H4 (cell line): ENCODE measurements around the gene MACROD2. TPM values are rescaled to one million over a fixed set of nuclear protein-coding genes. Genes with fewer than 3 reads are reported as not detected.
"Not testable (repeated sequence)": the region's sequence is repeated elsewhere in the genome, so short reads cannot be mapped to it uniquely, and the experiment has no call there.

Source experiments
- DNase-seq: peaks from one replicate; pipeline ENCODE4 v3.0.0-alpha.2; 2015; ENCODE audit warnings: low spot score
- total RNA-seq: library from RNA; depleted of rRNA; stranded (reverse); fragments of >200 nt; shearing (Covaris generic); gene quantifications from 2 replicates; pipeline ENCODE4 v1.2.3, GENCODE V29; 2014

MACROD2 gene
- total RNA-seq, 1 experiment from 2014 or later, result 1.2 TPM

DNA sequence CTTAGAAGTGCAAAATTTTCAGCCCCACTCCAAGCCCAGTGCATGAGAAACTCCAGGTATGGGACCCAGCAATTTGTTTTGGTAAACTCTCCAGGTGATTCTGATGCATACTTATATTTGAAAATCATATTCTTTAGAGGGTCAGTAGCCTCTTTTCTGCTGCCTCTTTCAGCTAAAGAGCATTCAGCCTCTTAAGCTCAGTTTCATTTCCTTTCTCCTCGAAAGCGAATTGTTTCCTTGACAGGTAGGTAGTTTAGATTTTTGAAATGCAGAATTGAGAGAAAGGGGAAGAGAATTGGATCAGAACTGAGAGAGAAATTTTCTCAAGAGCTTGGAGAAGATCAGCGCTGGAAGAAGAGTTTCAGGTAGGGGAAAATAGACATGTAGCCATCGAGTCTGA lies 1337.9 kb downstream of the MACROD2 start:
- no peak for DNase-seq

DNA sequence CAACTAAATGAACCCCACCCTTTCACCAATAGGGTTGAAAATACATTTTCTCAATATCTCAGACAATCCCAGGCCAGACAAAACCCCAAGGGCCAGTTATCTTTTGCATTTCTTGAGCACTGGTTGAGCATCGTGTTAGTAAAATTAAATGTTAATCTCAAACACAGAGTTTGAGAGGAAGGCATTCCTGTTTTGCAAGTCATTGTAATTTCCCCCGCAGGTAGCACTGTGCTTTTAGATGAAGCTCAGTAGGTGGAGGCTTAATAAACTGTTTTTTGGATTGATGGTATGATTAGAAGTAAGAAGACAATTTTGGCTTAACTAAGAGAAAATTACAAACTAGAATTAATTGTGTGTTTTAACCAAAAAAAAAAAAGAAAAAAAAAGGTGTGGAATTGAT lies 1340.7 kb downstream of the MACROD2 start:
- no peak for DNase-seq

- DNase-seq, result no peak
Measured at GRCh38 chr20:15336536-15336935, 1341.2 kb downstream of the MACROD2 start.

- DNase-seq, result no peak
Measured at GRCh38 chr20:15339264-15339663, 1343.9 kb downstream of the MACROD2 start.

- no peak for DNase-seq
Measured at GRCh38 chr20:15342991-15343523, 1347.7 kb downstream of the MACROD2 start.

- no peak for DNase-seq
Measured at GRCh38 chr20:15345287-15345686, 1350.0 kb downstream of the MACROD2 start.

GRCh38 chr20:15346657-15347280 lies 1351.5 kb downstream of the MACROD2 start:
- DNase-seq, result no peak

- DNase-seq, result no peak
Measured at GRCh38 chr20:15359056-15359455, 1363.7 kb downstream of the MACROD2 start.

DNA sequence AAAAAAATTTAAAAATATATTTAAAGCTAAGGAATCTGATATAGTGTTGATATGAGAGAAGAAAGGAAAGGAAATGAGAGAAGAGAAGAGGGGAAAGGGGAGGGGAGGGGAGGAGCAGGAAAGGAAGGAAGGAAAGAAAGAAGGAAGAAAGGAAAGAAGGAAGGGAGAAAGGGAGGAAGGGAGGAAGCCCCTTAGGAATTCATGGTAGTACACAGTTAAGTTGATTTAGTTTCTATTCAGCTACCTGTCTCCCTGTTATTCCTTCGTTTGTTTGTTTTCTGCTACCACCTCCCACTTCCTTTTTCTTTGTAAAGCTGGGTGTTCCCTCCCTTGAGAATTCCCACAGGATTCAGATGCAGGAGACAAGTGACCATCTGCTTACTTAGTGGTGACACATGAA lies 1367.5 kb downstream of the MACROD2 start:
- DNase-seq, result no peak

GRCh38 chr20:15364781-15365180 lies 1369.5 kb downstream of the MACROD2 start:
- DNase-seq, result no peak

GRCh38 chr20:15370370-15370769 lies 1375.1 kb downstream of the MACROD2 start:
- no peak for DNase-seq

GRCh38 chr20:15374682-15375081 lies 1379.4 kb downstream of the MACROD2 start:
- no peak for DNase-seq

- no peak for DNase-seq
Measured at GRCh38 chr20:15375836-15376235, 1380.5 kb downstream of the MACROD2 start.

DNA sequence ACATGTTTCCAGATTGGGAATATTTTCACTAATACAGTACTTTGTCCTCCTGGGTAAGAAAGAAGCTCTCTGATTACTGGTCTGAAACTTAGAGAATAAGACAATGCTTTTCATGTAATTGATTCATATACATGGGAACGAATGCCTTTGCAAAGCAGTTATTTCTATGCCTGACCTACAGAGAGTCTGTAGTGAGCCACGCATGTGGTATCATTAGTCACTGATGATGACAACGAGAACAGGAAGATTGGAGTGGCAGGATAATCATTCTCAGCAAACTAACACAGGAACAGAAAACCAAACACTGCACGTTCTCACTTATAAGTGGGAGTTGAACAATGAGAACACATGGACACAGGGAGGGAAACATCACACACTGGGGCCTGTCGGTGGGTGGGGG lies 1382.3 kb downstream of the MACROD2 start:
- DNase-seq, result not testable (repeated sequence)

- peak; percentile 12 for DNase-seq
Measured at GRCh38 chr20:15378151-15378550, 1382.8 kb downstream of the MACROD2 start.

DNA sequence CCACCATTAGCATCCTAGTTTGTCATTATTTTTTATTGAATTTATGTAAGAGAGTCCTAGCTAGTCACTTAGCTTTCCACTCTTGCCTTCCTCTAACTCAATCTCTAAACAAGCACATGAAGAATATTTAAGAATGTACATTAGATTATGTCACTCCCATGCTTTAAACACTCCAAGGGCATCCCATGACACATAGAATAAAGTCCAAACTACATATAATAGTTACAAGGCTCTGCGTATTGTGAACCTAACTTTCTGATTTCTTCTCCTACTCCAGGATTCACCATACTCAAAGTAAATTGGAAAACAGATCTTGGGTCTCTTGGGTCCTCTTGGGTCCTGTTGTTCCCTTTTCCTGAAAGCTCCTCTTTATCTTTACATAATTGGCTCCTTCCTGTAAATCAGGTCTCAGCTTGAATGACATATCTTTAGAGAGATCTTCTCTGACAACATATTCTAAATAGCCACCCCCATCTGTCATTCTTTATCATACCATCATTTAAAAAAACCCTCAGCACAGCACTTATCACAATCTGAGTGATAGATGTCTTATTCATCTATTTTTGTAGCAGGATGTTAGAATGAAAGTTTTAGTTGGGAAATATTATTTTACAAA lies 1384.5 kb downstream of the MACROD2 start:
- no peak for DNase-seq

GRCh38 chr20:15380770-15381169 lies 1385.5 kb downstream of the MACROD2 start:
- no peak for DNase-seq

DNA sequence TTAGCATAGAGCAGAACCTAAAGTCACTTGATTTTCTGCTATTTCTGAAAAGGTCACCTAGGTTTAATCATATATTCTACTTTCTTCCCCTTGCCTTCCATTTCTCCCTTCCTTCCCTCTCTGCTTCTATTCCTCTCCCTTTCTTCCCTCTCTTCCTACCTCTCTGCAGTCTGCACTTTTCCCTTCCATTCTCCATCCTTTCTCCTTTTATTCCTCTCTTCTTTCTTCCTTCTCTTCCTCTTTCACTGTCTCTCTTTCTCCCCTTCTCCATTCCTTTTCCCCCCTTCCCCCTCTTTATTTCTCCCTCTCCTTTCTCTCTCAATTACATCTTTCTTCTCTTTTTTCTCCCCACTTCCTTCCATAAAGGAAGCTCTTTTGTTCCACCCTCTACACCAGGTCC lies 1391.9 kb downstream of the MACROD2 start:
- no peak for DNase-seq

- DNase-seq, result no peak
Measured at GRCh38 chr20:15395457-15395856, 1400.1 kb downstream of the MACROD2 start.

GRCh38 chr20:15396026-15396425 lies 1400.7 kb downstream of the MACROD2 start:
- no peak for DNase-seq

- no peak for DNase-seq
Measured at GRCh38 chr20:15396900-15397299, 1401.6 kb downstream of the MACROD2 start.

GRCh38 chr20:15399781-15400180 lies 1404.5 kb downstream of the MACROD2 start:
- DNase-seq, result no peak

GRCh38 chr20:15406072-15406471 lies 1410.8 kb downstream of the MACROD2 start:
- DNase-seq, result no peak

GRCh38 chr20:15411781-15412180 lies 1416.5 kb downstream of the MACROD2 start:
- no peak for DNase-seq
